ENCODE data around the gene ESPNL.

GRCh38 chr2:238106339-238106697 is 6.2 kb downstream of the ESPNL start:
- TF ChIP-seq EZH2 (IDR thresholded peaks at IDR 0.05; ENCODE audit: borderline replicate concordance, low read depth, low read length, severe bottlenecking) (no peak), CTCF (IDR thresholded peaks at IDR 0.05; ENCODE audit: borderline replicate concordance, extremely low read depth, low read length, poor library complexity, severe bottlenecking) (peak; percentile 9)

Measured in DND-41 (cell line).